HG03439 (cell line): ENCODE results near the gene SPTBN5.

Source experiments
- ATAC-seq: cut with Tn5 transposase; IDR thresholded peaks from one replicate; pipeline ENCODE4 v1.9.1; 2021; ENCODE audit warnings: mild to moderate bottlenecking, moderate library complexity; ENCODE audit not compliant: unreplicated experiment

Gene SPTBN5

DNA sequence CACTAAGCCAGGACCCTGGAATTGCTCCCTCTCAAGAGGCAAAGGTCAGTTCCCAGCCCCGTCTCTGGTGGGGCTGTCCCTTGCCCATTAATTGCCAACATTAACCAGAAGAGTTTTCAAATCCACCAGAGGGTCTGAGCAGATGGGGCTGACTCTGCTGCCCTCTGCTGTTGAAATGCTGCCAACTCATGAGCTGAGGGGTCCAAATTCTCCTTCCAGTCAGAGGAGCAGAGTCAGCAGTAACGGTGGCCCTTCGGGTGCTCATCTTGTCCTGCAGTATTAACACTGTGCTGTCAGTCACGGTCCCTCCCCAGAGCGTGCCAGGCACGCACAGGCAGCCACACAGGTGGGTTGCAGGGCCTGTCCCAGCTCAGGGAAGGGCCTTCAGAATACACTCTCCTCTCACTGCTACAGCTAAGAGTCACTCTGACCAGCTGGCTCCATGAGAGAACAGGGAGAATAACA lies 10.7 kb upstream of the SPTBN5 start:
- ATAC-seq = peak; percentile 52

DNA sequence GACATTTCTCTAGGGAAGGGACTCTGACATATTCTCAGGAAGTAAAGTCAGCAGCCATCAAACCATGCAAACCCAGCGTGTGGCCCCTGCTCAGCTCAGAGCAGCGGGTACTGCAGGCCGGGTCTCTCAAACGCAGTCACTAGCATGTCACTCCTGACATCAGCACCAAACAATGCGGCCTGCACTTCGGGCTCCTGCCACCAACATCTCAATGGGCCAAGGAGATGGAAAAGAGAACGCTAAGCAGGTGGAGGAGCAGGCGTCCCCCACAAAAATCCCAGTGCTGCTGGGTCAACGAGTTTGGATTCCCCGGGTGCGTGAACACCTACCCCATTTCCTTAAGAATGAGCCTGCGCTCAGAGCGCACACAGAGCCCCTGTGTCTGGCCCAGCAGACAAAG lies 9.9 kb upstream of the SPTBN5 start:
- ATAC-seq = no peak

DNA sequence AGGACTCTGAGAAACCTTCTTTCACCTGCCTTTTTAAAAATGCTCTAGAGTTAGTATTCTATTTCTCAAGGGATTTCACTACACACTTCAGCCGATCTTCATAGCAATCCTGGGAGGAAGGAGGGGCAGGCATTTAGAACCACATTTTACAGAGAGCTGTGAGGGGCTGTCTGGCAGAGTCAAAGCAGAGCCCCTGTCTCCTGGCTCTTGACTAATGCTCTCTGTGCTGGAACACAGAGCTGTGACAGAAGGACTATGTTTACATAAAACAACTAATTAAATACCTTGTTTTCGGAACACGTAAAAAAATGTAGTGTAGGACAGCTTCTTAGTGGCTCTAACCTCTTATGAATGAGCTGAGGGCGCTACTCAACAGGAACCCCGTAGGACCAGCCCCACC lies 7.6 kb upstream of the SPTBN5 start:
- ATAC-seq = no peak

DNA sequence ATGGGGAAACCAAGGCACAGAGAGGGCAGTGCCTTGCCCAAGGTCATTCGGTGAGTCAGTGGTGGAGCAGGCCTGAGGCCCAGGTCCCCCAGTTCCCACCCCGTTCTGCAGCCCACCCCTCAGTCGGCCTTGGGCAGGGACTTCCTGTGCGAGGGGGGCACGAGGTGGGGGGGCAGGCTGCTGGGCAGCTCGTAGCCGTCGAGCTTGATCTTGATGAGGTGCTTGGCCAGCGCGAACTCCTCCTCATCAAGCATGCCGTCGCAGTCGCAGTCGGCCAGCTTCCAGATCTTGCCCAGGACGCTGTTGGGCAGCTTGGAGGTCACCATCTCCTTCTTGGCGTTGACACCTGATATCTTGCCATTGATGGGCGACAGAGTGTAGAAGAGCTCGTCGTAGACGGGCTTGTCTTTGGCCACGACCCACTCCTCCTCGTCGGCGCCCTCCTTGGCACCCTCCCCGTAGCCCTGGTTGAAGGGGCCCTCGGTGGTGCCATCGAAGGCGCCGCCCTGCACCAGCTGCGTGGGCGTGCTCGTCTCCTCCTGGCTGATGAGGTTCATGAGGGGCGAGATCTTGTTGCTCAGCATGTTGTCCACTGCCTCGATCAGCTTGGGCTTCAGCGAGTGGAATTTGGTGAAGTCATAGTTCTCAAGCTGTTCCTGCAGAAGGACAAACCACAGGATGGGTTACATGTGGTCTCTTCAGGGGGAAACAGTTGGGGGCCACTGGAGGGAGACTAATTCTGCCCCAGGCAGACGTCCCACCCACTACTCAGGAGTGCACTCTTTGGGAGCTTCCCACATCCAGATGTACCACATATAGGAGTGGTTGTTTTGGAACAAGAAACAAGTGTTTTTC lies 6.9 kb upstream of the SPTBN5 start:
- ATAC-seq = no peak

DNA sequence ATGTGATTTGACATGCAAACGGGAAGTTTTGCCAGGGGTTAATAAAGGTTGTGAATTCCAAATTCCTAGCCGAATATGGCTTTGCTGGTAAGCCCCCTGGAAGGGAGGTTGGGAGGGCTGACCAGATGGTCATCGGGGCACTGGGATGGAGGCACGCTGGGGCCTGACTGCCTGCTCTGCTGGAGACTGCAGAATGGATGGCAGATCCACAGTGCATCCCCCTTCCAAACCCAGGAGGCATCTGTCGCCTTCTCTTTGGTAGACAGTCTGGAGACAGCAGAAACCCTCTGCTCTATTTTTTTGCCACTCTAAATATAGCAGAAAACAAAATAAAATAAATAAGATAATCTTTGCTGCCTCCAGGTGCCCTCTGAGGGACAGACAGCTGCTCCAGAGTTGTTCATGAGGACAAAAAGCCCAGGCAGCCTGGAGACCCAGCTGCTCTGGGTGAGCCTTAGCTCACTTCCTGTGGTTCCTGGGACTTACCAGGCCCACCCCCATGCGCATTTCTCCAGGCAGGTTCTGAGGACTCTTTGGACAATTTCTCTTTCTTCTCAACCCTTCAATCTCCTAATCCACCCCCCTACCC lies 6.1 kb upstream of the SPTBN5 start:
- no peak for ATAC-seq

DNA sequence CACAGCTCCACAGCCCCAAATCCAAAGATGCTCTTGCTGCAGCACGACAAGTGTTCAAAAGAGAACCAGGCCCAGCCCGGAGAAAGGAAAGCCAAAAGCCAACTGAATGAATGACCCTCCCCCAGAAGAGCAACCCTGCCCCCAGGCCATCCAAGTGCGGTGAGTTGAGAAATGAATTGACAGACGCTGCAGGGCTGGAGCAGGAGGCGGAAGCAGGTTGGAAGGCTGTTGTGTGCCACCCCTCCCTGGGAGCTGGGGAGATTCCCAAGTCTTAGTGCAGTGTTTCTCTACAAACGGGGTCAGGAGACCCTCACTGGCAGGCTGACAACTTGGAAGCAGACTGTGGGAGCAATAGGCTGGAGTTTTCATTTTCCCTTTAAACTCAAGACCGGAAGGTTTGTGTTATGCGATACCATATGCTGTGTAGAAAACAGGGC lies 3.5 kb upstream of the SPTBN5 start:
- no peak for ATAC-seq

DNA sequence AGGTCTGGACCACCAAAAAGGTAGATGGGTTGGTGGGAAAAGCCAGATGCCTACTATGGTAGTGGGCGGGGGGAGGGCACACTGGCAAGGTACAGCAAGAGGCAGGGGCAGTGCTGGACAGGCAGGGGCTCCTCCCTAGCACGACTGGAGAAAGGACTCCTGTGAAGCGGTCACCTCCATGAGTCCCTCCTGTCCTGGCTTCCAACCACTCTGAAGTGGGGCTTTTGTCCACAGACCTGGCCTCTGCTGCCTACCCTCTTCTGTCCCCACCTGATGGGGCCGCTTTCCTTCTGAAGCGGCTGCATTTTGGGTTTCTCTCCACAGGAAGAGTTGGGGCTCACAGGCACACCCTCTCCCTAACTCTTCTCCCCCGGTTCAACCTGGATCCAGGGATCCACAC lies 2.7 kb upstream of the SPTBN5 start:
- no peak for ATAC-seq

DNA sequence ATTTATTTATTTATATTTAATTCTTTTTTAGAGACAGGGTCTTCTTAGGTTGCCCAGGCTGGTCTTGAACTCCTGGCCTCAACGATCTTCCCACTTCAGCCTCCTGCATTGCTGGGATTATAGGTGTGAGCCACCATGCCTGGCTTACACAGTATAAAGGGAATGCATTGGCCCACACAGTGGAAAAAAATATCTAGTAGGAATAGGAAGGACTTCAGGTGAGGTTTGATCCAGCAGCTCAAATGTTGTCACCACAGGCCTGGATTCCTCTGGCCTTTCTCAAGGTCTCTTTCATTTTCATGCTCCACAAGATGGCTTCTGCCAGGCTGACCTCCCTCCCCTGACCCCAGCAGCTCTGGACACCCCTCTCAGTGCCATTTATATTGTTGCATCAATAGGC lies 2.1 kb upstream of the SPTBN5 start:
- no peak for ATAC-seq

DNA sequence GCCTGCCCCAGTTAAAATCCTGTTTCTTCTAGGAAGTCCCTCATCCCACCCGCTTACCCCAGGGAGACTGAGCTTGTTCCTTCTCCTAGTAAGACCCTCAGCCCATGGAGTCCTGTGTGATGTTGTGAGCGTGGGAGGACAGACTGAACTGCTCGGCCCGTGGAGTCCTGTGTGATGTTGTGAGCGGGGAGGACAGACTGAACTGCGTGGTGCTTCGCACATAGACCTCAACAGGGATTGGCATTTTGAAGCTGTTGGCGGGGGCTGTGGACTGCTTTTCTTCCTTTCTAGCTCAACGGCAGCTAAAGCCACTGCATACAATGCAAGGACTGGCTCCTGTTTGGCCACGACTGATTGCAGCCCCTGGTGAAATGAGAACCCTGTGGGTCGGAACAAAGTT lies 1.6 kb upstream of the SPTBN5 start:
- ATAC-seq = no peak

DNA sequence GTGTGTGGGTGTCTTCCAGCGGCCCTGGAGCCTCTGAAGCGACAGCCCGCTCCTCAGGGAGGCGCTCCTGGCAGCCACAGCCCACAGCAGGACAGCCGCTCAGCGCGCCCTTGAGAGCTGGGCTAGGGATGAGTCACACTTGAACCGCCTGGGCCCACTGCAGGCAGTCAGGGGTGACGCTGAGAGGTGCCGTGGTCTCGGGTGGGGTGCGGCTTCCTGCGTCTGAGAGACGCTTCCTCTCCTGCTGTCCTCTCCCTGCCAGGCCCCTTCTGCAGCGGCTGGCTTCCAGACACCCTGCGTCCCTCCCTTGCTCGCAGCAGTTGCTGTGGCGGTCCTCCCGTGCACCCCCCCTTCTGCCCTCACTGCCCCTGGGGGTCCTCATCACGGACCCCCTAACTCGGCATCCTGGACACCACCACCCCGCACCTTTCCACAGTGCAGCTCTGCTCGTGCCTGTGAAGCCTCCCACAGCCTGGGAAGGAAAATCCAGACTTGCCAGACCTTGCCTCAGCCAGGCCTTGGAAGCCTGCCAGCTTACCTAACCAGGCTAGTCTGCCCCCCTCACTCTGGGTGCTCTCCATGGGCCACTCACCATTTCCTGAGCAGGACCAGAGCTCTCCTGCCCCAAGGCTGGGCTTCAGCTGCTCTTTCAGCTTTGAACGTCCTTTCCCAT lies 1.1 kb upstream of the SPTBN5 start:
- ATAC-seq = peak; percentile 82

DNA sequence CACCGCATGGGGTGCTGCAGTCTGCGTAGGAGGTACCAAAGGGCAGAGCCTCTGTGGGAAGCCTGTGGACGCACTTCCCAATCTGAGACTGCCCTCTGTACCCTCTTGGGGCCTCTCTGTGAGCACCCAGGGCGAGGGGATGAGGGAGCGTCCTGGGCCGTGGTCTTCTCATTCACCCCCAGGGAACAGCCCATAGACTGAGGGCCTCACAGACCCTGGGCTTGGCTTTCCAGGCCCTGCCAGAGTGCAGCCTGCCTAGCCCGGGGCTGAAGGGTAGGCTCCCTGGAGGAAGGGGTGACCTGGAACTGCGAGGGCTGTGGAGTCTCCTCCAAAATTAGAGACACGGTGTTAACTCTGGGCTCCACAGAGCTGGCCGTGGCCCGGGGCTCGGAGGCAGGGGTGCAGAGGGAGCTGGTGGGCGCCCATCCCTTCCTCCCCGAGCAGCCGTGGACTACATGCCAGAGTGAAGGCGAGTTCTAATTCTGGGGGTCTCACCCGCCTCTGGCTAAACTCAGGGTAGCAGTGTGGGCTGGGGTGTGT lies 468 bp upstream of the SPTBN5 start:
- no peak for ATAC-seq

DNA sequence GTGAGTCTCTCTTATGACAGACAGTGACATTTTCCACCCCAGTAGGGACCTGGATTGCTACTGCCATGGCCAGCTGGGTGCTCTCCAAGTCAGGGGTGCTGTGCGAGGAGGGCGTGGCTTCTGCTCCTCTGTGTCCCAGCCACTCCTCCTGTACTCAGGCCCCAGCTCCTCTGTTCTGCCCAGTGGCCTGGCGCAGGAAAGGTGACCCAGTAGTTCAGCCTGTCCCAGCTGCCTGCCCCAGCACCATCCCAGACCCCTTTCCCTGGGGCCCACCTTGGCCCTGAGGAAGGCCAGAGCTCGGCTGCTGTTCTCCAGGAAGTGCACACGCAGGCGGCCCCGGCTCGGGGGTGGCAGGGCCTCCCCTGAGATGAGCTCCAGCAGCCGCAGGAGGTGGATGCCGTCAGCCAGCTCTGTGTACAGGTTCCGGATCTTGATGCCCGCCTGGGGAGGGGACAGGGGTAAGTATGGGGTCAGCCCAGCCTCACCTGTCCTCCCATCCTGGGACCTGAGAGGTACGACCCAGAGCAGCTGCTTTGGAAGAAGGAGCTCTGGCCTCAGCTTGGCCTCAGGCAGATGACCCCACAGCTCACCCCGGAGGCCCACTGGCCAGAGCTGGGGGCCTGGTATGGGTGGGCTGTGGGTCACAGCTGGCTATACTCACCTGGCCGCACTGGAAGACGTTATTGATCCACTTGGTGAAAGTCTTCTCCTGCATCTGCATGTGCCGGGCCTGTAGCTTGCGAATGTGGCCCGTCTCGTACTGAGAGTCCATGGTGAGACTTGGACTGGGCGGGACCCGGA lies 1.0 kb downstream of the SPTBN5 start:
- no peak for ATAC-seq

DNA sequence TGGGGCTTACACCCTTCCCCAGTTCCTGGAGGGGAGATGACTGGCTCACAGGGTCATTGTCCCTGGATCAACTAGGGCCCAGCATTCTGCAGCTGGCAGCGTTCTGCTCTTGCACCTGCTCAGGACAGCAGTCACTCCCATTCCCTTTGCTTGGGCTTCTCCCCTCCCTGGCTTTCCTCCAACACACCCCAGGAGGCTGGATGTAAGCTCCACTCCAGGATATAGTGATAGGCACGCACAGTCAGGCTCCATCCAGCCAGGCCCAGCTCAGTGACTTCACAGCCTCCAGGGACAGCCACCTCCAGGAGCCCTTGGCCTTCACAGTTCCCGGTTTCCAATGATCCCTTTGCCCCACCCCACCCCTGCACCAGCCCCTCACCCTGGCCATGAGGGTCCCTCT lies 1.9 kb downstream of the SPTBN5 start:
- ATAC-seq = no peak

DNA sequence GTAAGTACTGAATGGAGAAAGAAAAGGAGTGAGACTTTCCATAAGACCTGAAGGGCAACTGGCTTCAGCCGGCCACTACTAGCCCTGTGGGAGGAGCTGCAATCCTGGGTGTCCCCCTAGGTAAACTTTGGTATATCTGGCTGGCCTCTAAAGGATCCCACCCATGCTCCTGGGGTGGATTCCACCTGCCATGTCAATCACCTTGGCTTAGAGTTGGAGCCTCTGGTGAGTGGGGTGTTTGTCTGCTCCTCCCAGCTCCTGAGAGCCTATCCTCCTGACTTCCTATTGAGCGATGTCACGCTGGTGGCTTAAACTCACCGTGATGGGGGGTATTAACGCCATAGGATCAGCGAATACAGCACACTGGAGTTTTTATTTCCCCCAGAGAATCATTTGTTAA lies 2.6 kb downstream of the SPTBN5 start:
- ATAC-seq = no peak

DNA sequence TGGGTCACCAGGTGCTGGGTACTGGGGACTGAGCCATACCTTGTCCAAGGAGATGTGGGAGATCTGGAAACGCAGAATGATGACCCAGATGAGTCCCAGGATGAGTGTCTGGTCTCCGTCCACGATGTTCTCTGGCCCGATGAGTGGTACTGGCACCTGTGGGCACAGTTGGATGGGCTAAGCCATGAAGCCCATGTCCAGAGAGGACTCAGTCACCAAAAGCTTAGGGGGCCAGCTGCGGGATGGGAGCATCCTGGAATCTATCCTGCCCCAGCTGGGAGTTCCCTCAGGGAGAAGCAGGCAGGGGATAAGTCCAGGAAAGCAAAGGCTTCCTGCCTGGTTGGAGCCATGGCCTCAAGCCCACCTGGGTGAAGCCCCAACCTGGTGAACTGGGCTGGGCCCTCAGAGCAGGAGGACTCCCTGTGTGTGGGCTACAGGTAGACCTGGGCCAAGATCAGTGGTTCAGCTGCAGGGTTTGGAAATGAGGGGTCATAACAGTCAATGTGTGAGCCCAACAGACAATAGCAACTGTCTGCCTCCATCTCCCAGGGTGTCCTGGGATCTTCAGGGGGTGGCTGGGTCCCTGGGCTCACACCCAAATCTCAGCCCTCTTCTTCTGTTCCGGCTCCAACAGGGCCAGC lies 3.7 kb downstream of the SPTBN5 start:
- ATAC-seq = no peak

DNA sequence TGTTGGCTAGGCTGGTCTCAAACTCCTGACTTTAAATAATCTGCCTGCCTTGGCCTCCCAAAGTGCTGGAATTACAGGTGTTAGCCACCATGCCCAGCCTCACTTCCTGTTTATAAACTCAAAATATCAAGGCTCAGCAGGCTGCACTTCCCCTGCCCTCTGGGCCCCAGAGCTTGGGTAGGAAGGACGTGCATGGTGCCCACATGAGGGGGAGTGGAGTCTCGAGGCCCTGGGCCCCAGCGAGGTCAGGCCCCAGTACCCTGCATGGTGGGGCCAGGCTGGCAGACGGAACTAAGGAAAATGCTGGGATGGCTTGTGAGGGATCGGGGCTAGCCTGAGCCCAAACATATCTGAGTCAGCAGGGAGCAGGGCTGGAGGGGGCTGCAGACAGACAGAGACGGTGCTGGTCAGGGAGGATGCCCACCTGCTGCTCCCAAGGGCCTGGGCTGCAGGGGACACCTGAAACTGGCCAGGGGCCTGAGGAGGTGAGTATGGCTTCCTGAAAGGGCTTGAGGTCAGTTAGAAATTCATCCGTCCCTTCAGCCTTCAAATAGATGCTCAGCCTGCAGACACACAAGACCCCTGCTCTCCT lies 5.1 kb downstream of the SPTBN5 start:
- ATAC-seq = no peak

DNA sequence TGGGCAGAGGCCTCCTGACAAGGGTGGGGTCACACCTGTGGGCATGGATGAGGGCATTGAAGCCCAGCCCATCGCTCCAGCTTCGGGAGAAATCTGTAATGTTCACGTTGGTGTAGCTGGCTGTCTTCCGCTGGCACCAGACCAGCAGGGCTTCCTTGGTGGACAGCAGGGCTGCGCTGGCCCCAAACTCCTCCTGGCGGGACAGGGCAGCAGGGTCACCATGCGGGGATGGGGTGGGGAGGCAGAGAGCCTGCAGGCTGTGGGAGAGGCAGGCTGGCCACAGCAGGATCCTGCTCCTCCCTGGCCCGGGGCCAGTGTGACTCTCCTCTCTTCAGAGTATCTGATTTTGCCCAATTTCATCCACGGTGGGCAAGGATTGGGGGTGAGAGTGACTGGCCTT lies 6.0 kb downstream of the SPTBN5 start:
- no peak for ATAC-seq

DNA sequence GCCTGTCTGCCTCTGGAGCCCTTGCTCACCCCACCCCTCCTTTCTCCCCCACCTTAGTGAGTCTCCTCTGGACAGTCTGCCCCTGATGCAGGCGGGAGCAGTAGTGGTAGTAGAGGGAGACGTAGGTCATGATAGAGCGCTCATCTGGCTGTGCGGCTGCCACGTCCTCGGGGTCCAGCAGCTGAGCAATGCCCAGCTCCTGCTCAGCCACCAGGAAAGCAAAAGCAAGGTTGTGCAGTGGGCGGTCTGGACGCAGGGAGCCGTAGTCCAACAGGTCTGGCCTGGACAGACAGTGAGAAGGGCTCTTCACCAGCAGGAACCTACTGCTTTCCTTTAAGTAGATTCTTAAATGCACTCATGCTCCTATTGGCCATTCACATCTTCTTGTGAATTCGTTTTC lies 6.7 kb downstream of the SPTBN5 start:
- no peak for ATAC-seq

DNA sequence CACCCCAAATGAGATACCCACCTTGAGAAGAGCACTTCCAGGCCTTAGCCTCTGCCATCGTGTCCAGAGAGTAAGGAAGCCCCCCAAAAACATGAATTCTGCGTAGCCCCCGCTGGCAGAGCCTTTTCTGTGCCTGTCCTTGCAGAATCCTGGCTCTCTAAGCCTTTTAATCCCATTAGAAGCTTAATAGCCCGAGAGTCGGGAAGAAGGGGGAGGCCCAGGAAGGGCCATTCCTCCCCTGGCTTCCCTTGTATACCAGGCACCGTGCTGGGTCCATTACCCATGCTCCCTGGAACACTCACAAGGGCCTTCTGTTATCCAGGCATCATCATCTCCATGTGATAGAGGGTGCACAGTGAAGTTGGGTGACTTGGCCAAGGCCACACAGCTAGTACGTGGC lies 7.1 kb downstream of the SPTBN5 start:
- ATAC-seq = no peak

DNA sequence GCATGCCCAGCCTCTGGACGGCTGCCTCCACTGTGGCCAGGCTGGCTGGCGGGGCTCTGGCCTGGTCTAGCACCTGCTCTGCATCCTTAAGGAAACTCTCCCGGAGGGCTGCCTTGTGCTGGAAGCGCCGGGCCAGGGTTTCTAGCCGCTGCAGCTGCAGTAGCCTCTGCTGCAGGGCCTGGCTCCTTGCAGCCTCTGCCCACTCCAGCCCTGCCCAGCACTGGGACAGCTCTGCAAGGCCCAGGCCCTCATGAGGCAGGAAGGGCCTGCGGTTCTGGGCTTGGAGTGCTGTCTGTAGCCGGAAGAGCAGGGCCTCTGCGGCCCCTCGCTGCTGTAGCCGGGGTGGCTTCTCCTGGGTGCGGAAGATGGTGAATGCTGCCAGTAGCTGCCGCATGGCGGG lies 8.0 kb downstream of the SPTBN5 start:
- no peak for ATAC-seq
